Measurements from ENCODE around the gene STRA6. TPM values are rescaled to one million over a fixed set of nuclear protein-coding genes. Genes with fewer than 3 reads are reported as not detected.

The STRA6 gene
- total RNA-seq, 1 donor from 2014 or later, result under 0.01 TPM

- DNase-seq (ENCODE audit: low read depth in 2 of 2), result no peak
Observed at GRCh38 chr15:74180881-74181602, 21.5 kb downstream of the STRA6 start.

- DNase-seq (ENCODE audit: low read depth in 2 of 2), result peak; percentile 39 to 68
Observed at GRCh38 chr15:74179983-74180880, 22.4 kb downstream of the STRA6 start.

GRCh38 chr15:74179101-74179841 lies 23.3 kb downstream of the STRA6 start:
- peak; percentile 48 to 85 for DNase-seq (ENCODE audit: low read depth in 2 of 2)

DNA sequence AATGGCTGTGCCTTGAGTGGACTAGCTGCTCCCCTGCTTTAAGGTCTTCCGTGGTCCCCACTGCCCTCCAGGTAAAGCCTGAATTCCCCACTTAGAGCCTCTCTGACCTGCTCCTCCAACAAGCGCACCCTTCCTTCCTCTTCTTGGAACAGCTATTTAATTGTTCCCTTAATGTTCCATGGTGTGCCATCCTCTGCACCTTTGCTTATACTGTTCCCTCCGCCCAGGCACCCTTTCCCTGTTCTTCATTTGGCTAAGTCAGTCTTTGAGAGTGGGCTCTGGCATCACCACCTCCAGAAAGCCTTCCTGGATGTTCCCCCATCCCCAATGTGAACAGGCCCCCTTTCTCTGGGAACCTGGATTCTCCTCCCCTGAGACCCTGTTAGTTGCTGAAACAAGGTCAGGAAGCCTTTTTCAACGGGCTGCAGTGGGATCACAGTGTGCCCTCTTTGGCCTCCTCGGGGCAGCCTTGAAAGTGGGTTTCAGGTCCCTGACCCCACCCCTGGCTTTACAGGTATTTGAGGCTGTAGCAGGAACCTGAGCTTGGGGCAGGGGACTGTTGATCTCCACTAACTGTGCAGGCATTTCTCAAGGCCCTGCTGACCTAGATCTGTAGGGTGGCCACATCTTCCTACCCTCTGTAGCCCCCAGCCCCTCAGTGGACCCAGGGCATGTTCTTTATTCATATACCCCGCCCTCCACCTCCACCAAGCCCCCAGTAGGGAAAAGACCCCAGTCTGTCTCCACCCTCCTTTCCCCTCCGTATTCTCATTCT lies 24.1 kb downstream of the STRA6 start:
- DNase-seq (ENCODE audit: low read depth in 2 of 2), result no peak

DNA sequence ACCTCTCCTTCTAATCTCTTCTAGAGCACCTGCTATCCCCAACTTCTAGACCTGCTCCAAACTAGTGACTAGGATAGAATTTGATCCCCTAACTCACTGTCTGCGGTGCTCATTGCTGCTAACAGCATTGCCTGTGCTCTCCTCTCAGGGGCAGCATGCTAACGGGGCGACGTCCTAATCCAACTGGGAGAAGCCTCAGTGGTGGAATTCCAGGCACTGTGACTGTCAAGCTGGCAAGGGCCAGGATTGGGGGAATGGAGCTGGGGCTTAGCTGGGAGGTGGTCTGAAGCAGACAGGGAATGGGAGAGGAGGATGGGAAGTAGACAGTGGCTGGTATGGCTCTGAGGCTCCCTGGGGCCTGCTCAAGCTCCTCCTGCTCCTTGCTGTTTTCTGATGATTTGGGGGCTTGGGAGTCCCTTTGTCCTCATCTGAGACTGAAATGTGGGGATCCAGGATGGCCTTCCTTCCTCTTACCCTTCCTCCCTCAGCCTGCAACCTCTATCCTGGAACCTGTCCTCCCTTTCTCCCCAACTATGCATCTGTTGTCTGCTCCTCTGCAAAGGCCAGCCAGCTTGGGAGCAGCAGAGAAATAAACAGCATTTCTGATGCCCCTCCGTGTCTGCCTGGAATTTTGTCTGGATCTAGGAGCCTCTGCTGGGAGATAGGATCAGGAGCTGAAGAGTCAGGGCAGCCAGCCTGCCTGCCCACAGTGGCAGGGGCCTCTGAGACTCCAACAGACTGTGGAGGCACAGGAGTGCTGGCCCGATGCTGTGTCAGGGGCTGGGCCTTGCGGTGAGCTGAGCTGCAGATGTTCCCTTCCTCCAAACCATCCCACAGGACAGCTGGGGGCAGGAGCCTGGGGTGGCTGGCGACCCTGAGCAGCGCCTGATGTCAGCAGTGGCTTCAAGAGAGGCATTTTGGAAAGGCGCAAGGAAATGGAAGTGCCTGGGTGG lies 26.0 kb downstream of the STRA6 start:
- DNase-seq (ENCODE audit: low read depth in 2 of 2), result no peak

DNA sequence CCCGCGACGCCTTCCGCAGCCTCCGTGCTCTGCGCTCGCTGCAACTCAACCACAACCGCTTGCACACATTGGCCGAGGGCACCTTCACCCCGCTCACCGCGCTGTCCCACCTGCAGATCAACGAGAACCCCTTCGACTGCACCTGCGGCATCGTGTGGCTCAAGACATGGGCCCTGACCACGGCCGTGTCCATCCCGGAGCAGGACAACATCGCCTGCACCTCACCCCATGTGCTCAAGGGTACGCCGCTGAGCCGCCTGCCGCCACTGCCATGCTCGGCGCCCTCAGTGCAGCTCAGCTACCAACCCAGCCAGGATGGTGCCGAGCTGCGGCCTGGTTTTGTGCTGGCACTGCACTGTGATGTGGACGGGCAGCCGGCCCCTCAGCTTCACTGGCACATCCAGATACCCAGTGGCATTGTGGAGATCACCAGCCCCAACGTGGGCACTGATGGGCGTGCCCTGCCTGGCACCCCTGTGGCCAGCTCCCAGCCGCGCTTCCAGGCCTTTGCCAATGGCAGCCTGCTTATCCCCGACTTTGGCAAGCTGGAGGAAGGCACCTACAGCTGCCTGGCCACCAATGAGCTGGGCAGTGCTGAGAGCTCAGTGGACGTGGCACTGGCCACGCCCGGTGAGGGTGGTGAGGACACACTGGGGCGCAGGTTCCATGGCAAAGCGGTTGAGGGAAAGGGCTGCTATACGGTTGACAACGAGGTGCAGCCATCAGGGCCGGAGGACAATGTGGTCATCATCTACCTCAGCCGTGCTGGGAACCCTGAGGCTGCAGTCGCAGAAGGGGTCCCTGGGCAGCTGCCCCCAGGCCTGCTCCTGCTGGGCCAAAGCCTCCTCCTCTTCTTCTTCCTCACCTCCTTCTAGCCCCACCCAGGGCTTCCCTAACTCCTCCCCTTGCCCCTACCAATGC lies 27.1 kb downstream of the STRA6 start:
- no peak for DNase-seq (ENCODE audit: low read depth in 2 of 2)

GRCh38 chr15:74174958-74175253 lies 27.7 kb downstream of the STRA6 start:
- DNase-seq (ENCODE audit: low read depth in 2 of 2), result no peak

DNA sequence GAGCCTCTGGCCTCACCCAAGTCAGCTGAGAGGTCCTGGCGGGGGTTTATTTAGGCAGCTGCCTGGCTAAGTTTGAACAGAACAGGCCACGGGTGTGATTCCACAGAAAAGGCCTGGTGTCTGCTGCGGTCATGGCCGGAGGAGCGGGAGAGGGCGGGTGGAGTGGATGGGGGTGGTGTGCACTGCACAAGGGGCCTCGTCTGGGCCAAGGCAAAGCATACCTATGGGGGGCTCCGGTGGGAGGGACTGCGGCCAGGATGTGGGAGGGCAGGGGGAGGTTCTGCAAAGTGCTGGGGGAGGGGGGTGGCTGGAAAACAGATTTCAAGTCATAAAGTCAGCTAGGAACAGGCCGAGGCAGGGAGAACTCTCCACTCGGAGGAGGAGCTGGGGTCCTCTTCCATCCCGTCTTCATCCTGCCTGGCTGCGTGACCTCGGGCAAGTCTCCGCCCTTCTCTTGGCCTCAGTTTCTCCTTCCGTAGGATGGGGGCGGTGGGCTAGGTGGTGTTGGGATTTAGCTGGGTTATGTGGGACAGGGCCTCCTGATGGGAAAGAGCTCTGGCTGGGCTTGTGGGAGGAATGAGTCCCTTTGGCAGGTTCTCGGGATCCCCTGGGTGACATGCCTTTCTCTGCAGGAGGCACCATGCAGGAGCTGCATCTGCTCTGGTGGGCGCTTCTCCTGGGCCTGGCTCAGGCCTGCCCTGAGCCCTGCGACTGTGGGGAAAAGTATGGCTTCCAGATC lies 28.2 kb downstream of the STRA6 start:
- no peak for DNase-seq (ENCODE audit: low read depth in 2 of 2)

DNA sequence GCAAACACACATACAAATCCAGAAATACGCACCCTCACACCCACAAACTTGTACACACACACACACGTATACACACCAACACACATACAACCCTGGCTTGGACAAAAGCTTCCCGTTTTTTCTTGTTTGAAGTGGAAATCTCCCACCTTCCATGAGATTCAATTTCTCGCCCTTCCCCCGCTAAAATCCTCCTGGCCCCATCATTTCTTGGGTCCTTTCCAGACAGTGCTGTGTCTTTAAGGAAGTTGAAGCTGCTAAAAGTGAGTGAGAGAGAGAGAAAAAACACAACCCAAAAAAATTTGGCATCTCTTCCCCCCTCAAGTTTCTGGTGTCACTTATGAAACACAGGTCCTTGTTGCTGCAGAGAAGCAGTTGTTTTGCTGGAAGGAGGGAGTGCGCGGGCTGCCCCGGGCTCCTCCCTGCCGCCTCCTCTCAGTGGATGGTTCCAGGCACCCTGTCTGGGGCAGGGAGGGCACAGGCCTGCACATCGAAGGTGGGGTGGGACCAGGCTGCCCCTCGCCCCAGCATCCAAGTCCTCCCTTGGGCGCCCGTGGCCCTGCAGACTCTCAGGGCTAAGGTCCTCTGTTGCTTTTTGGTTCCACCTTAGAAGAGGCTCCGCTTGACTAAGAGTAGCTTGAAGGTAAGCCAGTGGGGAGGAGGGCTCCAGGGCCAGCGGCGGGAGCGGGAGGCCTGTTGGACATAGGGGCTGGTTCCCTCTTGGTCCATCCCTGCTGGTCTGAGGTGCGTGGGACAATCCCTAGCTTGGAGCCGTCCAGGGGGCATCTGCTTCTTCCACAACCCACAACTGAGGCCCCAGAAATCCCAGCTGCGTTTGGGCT lies 29.0 kb downstream of the STRA6 start, which contains the start of gene ISLR:
TSS of gene ISLR (plus strand) at position 331 of the 839 bp plus-strand sequence. CDS start 1,149 bp downstream, outside the sequence.
- DNase-seq (ENCODE audit: low read depth in 2 of 2), result no peak

DNA sequence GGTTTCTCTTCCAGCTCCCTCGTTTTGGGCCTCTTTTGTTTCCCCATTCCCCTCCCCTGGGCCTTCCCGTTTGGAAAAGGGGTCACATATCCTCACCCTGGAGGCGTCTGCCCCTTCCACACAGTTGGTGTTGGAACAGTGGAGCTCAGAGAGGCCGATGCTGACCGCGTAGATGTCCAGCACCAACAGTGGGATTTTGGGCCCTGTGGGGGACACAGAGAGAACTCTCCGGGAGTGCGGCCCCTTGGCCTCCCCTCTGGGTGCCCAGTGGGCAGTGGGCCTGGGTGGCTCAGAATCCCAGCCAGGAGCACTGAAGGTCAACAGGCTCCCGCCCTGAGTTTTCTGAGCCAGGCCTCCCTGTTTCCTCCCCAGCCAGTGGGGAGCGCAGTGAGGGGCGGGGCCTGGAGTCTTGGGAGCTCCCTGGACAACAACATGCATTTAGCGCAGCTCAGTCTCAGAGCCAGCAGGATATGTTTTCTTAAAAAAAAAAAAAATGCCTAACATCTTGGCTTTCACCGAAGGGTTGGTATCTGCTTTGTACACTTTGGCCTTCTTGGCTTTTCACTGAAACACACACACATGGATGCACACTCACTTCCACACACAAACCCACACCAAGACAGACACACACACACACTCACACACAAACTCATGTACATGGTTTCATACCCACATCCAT lies 29.7 kb downstream of the STRA6 start:
- DNase-seq (ENCODE audit: low read depth in 2 of 2), result peak in 1 of 2 donors; percentile 54

GRCh38 chr15:74171965-74172541 lies 30.5 kb downstream of the STRA6 start:
- no peak for DNase-seq (ENCODE audit: low read depth in 2 of 2)

DNA sequence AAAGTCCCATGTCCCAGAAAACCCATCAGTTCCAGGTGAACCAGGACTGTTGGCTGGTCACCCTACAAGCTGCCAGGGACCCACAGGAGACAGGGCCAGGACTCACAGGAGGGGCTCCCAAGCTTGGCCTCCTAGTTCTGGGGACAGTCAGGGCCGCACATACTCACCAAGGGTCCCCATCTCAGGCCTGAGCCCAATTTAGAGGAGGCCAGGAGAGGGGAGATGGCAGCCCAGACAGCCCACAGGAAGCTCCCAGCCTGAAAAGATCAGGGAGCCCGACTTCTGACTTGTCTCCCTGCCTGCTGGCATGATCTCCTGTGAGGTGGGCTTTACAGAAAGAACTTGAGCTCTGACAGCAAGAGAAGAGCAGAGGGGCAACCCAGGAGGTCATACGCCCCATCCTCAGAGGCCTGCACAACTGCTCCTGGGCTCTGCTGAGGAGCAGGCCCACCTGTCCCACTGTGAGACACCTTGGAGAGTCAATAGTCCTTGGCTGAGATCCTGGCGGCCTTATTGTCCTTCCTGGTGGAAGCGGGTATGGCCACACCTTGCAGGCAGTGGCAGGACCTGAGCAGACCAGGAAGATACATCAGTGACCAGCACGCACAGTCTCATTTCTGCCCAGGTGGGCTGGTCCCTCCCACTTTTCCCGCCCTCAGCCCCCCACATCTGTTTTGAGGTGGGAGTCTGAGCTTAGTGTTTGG lies 31.6 kb downstream of the STRA6 start:
- DNase-seq (ENCODE audit: low read depth in 2 of 2), result no peak

- no peak for DNase-seq (ENCODE audit: low read depth in 2 of 2)
Observed at GRCh38 chr15:74170071-74170844, 32.3 kb downstream of the STRA6 start.

DNA sequence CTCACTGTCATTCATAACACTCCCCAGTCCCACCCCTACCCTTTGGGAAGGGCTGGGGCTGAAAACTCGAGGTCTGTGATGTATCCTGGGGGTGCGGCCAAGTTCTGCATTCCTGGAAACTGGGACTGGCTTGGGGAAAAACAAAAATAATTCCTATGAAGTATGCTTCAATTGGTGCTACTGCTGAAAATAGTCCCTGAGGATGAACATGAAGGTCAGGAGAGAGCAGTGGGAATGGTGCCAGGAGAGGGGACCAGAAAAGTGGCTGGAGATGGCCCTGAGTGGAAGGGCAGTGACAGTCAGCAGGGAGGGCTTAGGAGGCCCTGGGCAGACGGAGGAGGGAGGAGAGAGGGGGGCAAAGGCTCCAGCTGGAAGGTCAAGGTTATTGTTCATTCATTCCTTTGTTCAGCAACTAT lies 33.9 kb downstream of the STRA6 start:
- DNase-seq (ENCODE audit: low read depth in 2 of 2), result no peak

DNA sequence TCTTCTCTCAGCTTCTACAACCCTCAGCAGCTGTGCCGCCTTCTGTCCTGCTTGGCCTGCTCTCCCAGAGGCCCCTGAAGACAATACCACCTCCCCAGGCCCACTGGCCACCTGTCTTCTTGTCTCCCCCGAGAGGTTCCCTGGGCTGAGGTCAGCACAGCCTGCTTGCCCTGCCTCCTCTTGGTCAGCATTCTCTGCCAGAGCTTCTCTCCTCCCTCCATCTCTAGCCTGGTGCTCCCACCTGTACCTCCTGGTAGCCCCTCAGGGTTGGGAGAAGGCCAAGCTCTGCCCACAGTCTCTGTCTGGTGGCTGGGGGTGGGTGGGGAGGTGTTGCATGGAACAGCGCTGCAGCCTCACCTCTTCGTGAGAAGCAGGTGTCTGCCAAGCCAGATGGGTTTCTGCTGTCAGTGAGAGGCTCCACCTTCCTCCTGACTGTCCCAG lies 34.7 kb downstream of the STRA6 start:
- no peak for DNase-seq (ENCODE audit: low read depth in 2 of 2)

All from lung microvascular endothelial cell (primary cell).